ENCODE measurements around the gene NOXRED1. TPM values are rescaled to one million over a fixed set of nuclear protein-coding genes. Genes with fewer than 3 reads are reported as not detected.

The NOXRED1 gene
- total RNA-seq, 1 experiment from 2014 or later, result 1.2 TPM

GRCh38 chr14:77407158-77407557, 16.2 kb downstream of the NOXRED1 start:
- no peak for TF ChIP-seq CTCF (IDR thresholded peaks at IDR 0.05; ENCODE audit: unreplicated experiment)
- Mint-ChIP-seq H3K36me3 (ENCODE audit: insufficient read depth, unreplicated experiment) (no peaks in the 10 kb centered on the region), H3K27me3 (ENCODE audit: unreplicated experiment) (no peaks in the 10 kb centered on the region), H3K27ac (ENCODE audit: unreplicated experiment) (no peak overlapping the region), H3K4me3 (ENCODE audit: low read depth, unreplicated experiment) (no peak overlapping the region), H3K9me3 (ENCODE audit: low read depth, unreplicated experiment) (no peaks in the 10 kb centered on the region), H3K4me1 (ENCODE audit: low read depth, unreplicated experiment) (no peaks in the 10 kb centered on the region)
- DNase-seq, result no peak
- BruUV-seq (replicated peaks), result no TSS peak
- intact Hi-C loops (cut with micrococcal nuclease; ENCODE audit: unreplicated experiment), result no loop called here
- CTCF ChIA-PET, result interaction anchor here (0.7 kb wide), 1 partner anchor 12 kb away, joined by 3 read pairs; no protein-coding TSS in a partner anchor

GRCh38 chr14:77406718-77407117, 16.6 kb downstream of the NOXRED1 start:
- Mint-ChIP-seq H3K27ac (ENCODE audit: unreplicated experiment) (no peak overlapping the region), H3K9me3 (ENCODE audit: low read depth, unreplicated experiment) (no peaks in the 10 kb centered on the region), H3K36me3 (ENCODE audit: insufficient read depth, unreplicated experiment) (no peaks in the 10 kb centered on the region), H3K4me3 (ENCODE audit: low read depth, unreplicated experiment) (no peak overlapping the region), H3K4me1 (ENCODE audit: low read depth, unreplicated experiment) (no peaks in the 10 kb centered on the region), H3K27me3 (ENCODE audit: unreplicated experiment) (no peaks in the 10 kb centered on the region)
- BruUV-seq (replicated peaks), result no TSS peak
- intact Hi-C loops (cut with micrococcal nuclease; ENCODE audit: unreplicated experiment), result no loop called here
- no peak for TF ChIP-seq CTCF (IDR thresholded peaks at IDR 0.05; ENCODE audit: unreplicated experiment)
- CTCF ChIA-PET, result no interaction called here
- DNase-seq, result no peak

GRCh38 chr14:77406086-77406485, 17.2 kb downstream of the NOXRED1 start:
- no TSS peak for BruUV-seq (replicated peaks)
- intact Hi-C loops (cut with micrococcal nuclease; ENCODE audit: unreplicated experiment), result no loop called here
- no peaks in the 10 kb centered on the region for H3K36me3 Mint-ChIP-seq (ENCODE audit: insufficient read depth, unreplicated experiment)
- no peak for TF ChIP-seq CTCF (IDR thresholded peaks at IDR 0.05; ENCODE audit: unreplicated experiment)
- H3K9me3 Mint-ChIP-seq (ENCODE audit: low read depth, unreplicated experiment), result no peaks in the 10 kb centered on the region
- H3K4me1 Mint-ChIP-seq (ENCODE audit: low read depth, unreplicated experiment), result no peaks in the 10 kb centered on the region
- no peak overlapping the region for H3K4me3 Mint-ChIP-seq (ENCODE audit: low read depth, unreplicated experiment)
- no peak overlapping the region for H3K27ac Mint-ChIP-seq (ENCODE audit: unreplicated experiment)
- H3K27me3 Mint-ChIP-seq (ENCODE audit: unreplicated experiment), result no peaks in the 10 kb centered on the region
- DNase-seq, result no peak
- CTCF ChIA-PET, result no interaction called here

GRCh38 chr14:77403768-77404167, 19.6 kb downstream of the NOXRED1 start:
- no peaks in the 10 kb centered on the region for H3K36me3 Mint-ChIP-seq (ENCODE audit: insufficient read depth, unreplicated experiment)
- TF ChIP-seq CTCF (IDR thresholded peaks at IDR 0.05; ENCODE audit: unreplicated experiment), result no peak
- no peak for DNase-seq
- H3K27ac Mint-ChIP-seq (ENCODE audit: unreplicated experiment), result no peak overlapping the region
- intact Hi-C loops (cut with micrococcal nuclease; ENCODE audit: unreplicated experiment), result no loop called here
- BruUV-seq (replicated peaks), result no TSS peak
- CTCF ChIA-PET, result no interaction called here
- H3K4me3 Mint-ChIP-seq (ENCODE audit: low read depth, unreplicated experiment), result no peak overlapping the region
- H3K4me1 Mint-ChIP-seq (ENCODE audit: low read depth, unreplicated experiment), result no peaks in the 10 kb centered on the region
- no peaks in the 10 kb centered on the region for H3K9me3 Mint-ChIP-seq (ENCODE audit: low read depth, unreplicated experiment)
- H3K27me3 Mint-ChIP-seq (ENCODE audit: unreplicated experiment), result no peaks in the 10 kb centered on the region

All from Calu3 (cell line).